ENCODE measurements around the gene SYNE1. TPM values are rescaled to one million over a fixed set of nuclear protein-coding genes. Genes with fewer than 3 reads are reported as not detected.
A peak's percentile ranks its signal among the peaks of the same experiment; 100 is the strongest.
"Not testable (repeated sequence)": the region's sequence is repeated elsewhere in the genome, so short reads cannot be mapped to it uniquely, and the experiment has no call there.

The SYNE1 gene
- total RNA-seq, 3 donors from 2014 or later = 16.8 to 78.6 (median 22.3) TPM

GRCh38 chr6:152563177-152563576 is 74.0 kb downstream of the SYNE1 start:
- no peaks in the 10 kb centered on the region for H3K36me3 ChIP-seq (ENCODE audit: low read depth)
- no peak for ATAC-seq
- DNase-seq = no peak
- TF ChIP-seq, protein P1, sequence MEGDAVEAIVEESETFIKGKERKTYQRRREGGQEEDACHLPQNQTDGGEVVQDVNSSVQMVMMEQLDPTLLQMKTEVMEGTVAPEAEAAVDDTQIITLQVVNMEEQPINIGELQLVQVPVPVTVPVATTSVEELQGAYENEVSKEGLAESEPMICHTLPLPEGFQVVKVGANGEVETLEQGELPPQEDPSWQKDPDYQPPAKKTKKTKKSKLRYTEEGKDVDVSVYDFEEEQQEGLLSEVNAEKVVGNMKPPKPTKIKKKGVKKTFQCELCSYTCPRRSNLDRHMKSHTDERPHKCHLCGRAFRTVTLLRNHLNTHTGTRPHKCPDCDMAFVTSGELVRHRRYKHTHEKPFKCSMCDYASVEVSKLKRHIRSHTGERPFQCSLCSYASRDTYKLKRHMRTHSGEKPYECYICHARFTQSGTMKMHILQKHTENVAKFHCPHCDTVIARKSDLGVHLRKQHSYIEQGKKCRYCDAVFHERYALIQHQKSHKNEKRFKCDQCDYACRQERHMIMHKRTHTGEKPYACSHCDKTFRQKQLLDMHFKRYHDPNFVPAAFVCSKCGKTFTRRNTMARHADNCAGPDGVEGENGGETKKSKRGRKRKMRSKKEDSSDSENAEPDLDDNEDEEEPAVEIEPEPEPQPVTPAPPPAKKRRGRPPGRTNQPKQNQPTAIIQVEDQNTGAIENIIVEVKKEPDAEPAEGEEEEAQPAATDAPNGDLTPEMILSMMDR (IDR thresholded peaks at IDR 0.05) = no peak
- no peaks in the 10 kb centered on the region for H3K9me3 ChIP-seq
- no peaks in the 10 kb centered on the region for H3K4me1 ChIP-seq (ENCODE audit: low read depth)
- intact Hi-C loops (cut with DNase I, micrococcal nuclease) = no loop called here
- no peak overlapping the region for H3K4me3 ChIP-seq

GRCh38 chr6:152558798-152559197 is 78.4 kb downstream of the SYNE1 start:
- H3K4me3 ChIP-seq; H3K4me1 ChIP-seq (ENCODE audit: low read depth); H3K36me3 ChIP-seq (ENCODE audit: low read depth); ATAC-seq; DNase-seq; H3K9me3 ChIP-seq: not testable (repeated sequence)
- intact Hi-C loops (cut with DNase I, micrococcal nuclease) = loop anchor here in 1 of 2 donors (10.0 kb wide), 1 partner anchor 86 kb away; no protein-coding TSS in a partner anchor

- H3K36me3 ChIP-seq (ENCODE audit: low read depth) = no peaks in the 10 kb centered on the region
- ATAC-seq (no peak), DNase-seq (no peak)
- no peaks in the 10 kb centered on the region for H3K4me1 ChIP-seq (ENCODE audit: low read depth)
- H3K4me3 ChIP-seq = no peak overlapping the region
- peaks cover 2% of the 10 kb centered on the region for H3K9me3 ChIP-seq
- intact Hi-C loops (cut with DNase I, micrococcal nuclease) = loop anchor here in 1 of 2 donors (10.0 kb wide), 1 partner anchor 87 kb away; no protein-coding TSS in a partner anchor
- TF ChIP-seq, protein P1 (IDR thresholded peaks at IDR 0.05) = no peak
Observed at GRCh38 chr6:152557502-152557901, 79.7 kb downstream of the SYNE1 start.

DNA sequence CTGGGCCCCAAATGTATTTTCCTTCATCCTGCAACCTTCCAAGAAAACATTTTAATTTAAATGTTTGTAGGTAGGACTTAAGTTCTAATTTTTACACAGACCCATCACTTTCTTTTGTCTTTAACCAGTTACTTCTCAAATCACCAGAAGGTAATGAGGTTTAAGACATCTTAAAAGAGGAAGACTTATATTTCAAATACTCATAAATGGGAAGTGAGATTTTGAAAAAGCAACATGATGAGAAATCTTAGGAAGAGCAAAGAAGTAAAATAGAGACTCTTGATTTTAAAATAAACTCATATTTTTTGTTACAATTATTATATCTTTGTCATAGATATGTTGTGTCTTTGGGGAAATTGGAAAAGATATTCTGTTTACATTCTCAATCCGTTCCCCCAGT is 82.3 kb downstream of the SYNE1 start:
- intact Hi-C loops (cut with DNase I, micrococcal nuclease) = loop anchor here in 1 of 2 donors (10.0 kb wide), 1 partner anchor 90 kb away; no protein-coding TSS in a partner anchor
- H3K9me3 ChIP-seq = peaks cover 2% of the 10 kb centered on the region
- no peaks in the 10 kb centered on the region for H3K36me3 ChIP-seq (ENCODE audit: low read depth)
- no peak overlapping the region for H3K4me3 ChIP-seq
- DNase-seq (no peak), ATAC-seq (no peak)
- no peaks in the 10 kb centered on the region for H3K4me1 ChIP-seq (ENCODE audit: low read depth)
- TF ChIP-seq, protein P1 (IDR thresholded peaks at IDR 0.05) = no peak

GRCh38 chr6:152552616-152553209 is 84.4 kb downstream of the SYNE1 start:
- no peak overlapping the region for H3K4me3 ChIP-seq
- H3K4me1 ChIP-seq (ENCODE audit: low read depth) = no peaks in the 10 kb centered on the region
- DNase-seq (peak; percentile 33 to 46 (median 36)), ATAC-seq (peak; percentile 51)
- H3K36me3 ChIP-seq (ENCODE audit: low read depth) = no peaks in the 10 kb centered on the region
- H3K9me3 ChIP-seq = peaks cover under 1% of the 10 kb centered on the region
- TF ChIP-seq, protein P1 (IDR thresholded peaks at IDR 0.05) = no peak
- intact Hi-C loops (cut with DNase I, micrococcal nuclease) = loop anchor here in 1 of 2 donors (10.0 kb wide), 1 partner anchor 92 kb away; no protein-coding TSS in a partner anchor

DNA sequence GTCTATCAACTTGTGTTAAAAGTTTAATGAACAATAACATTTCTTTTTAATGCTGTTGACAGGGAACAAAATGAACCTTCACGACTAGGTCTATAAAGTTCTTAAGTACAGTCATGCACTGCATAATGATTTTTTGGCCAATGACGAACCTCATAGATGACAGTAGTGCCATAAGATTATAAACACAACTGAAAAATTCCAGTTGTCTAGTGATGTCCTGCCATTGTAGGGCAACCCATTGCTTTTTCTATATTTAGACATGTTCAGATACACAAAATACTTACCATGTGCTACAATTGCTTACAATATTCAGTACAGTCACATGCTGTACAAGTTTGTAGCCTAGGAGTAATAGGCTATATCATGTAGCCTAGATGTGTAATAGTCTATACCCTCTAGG is 93.6 kb downstream of the SYNE1 start:
- H3K9me3 ChIP-seq = no peaks in the 10 kb centered on the region
- no peak for ATAC-seq
- no peak overlapping the region for H3K4me3 ChIP-seq
- H3K36me3 ChIP-seq (ENCODE audit: low read depth) = no peaks in the 10 kb centered on the region
- DNase-seq = no peak
- no peaks in the 10 kb centered on the region for H3K4me1 ChIP-seq (ENCODE audit: low read depth)
- intact Hi-C loops (cut with DNase I, micrococcal nuclease) = no loop called here
- TF ChIP-seq, protein P1 (IDR thresholded peaks at IDR 0.05) = no peak
